DLD1 (cell line): Measurements from ENCODE around the gene PDLIM7.

Experiments used
- in situ Hi-C: cut with HindIII; loops from 2 replicates; pipeline ENCODE4 v1.10.0; 2017; ENCODE audit warnings: low sequenced_read_pairs

Gene PDLIM7

DNA sequence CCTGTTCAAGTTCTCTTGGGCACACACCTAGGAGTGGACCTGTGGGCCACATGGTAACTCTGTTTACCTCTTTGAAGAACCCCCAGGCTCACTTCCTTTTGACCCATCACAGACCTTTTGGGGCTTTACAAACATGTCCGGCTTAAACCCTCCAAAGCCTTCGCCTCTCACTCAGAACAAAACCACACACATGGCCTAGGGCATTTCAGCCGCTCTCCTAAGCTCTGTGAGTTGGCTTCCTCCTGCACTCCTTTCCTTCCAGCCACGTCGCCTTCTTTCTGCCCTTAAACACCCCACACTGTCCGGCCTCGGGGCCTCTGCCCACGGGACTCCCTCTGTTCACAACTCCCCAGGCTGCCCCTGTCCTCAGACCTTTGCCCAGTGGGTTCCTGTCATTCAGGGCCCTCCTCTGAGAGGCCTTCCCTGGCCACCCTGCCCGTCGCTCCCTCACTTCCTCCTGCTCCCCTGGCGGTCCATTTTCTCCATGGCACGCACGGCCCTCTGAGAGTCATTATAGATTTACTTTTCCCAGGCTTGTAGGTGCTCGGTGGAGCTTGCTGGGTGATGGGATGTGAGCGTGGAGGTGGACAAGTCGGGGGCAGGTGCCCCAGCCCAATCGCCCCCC, 10.3 kb upstream of the PDLIM7 start:
- in situ Hi-C loops = no loop called here

DNA sequence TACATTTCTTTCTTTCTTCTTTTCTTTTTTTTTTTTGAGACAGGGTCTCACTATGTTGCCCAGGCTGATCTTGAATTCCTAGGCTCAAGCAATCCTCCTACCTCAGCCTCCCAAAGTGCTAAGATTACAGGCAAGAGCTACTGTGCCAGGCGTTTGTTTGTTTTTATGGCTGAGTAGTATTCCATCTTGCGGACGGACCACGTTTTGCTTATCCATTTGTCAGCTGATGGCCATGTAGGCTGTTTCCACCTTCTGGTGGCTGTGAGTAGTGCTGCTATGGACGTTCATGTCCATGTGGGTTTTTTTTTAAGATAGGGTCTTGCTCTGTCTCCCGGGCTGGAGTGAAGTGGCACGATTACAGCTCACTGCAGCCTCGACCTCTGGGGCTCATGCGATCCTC, 9.8 kb upstream of the PDLIM7 start:
- in situ Hi-C loops = no loop called here

DNA sequence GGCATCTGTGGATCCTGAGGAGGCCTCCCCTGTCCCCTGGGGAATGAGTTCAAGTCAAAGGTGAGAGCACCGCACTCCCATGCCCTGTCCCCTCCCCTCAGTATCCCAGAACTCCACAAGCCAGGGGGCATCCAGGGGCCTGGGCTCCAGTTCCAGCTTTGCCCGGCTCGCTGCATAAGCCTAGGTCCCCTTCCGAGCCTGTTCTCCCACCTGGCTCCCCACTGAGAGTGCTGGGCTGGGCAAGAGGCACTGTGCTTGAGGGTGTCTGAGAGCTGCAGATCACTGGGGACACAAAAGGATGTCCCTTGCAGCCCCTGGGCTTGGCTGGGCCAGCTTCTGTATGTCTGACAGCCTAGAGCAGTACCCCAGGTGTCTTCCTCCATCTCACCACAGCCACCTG, 7.7 kb upstream of the PDLIM7 start:
- in situ Hi-C loops = no loop called here

DNA sequence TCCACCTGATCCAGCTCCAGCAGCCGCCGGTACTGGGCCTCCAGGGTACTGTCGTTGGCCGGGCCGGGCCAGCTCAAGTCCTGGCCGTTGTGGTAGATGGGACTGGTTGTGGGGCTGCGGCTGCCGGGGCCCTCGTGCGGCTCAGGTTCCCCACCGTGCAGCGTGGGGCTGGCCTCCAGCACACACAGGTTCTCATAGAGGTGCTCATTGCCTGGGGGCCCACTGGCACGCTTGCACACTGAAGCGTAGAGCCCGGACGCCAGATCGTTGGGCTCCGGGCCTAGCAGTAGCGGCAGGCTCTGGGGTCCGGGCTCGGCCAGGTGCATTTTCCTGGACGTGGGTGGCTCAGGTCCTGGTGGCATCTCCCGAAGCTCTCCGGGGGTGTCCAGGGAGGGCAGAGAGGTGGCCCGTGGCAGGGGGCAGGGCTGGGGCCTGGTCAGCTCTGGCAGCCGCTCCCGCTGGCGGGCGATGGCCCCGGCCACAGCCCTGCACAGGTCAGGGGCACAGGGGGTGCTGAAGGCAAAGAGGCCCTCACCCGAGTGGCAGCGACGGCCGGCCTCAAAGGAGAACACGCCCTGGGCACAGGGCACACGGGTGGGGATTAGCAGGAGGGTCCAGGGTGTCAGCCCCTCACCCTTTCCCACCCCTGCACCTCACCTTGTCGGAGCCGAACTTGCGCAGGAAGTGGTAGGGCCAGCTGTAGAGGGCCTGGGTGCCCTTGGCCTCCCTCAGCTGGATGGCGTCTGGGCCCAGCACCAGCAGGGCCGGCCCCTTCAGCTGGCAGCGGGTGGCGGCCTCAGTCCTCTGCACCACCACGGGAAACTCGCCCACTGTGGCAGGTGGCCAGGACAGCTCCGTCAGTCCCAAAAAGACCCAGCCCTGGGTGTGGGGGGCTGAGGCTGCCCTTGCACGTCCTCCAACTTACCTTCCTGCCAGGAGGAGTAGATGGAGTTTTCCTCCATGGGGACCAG, 7.0 kb upstream of the PDLIM7 start:
- in situ Hi-C loops = no loop called here

DNA sequence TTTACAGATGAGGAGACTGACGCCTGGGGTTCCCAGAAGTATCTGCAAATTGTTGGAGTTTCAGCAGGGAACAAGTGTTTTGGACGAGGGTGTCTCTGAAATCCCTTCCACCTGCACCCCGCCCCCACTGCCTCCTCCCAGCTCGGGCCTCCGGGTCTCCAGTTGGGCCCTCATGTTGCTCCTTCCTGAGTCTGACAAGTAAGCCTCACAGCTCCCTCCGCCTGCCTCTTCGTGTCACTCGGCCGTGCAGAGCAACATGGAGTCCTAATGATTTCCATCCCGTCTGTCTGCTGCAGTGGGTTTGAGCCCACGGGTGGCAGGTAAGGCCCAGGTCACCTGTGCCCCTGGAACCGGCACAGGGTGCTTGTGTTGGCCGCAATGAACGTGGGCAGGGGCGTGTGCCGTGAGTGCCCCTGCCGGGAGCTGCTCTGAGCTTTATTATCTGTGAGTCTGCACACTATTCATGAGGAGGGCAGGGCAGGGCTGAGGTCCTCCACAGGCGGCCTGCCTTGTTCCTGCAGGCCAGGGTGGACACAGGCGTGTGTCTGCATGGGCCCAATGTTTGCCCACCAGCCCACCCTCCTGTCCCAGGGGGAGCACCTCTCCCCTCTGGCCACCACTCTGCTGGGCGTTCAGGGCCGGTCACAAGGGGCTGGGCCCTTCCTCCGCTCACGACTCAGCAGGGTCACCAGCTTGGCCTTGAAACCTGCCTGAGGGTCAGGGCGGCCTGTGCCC, 6.1 kb upstream of the PDLIM7 start:
- in situ Hi-C loops = no loop called here

DNA sequence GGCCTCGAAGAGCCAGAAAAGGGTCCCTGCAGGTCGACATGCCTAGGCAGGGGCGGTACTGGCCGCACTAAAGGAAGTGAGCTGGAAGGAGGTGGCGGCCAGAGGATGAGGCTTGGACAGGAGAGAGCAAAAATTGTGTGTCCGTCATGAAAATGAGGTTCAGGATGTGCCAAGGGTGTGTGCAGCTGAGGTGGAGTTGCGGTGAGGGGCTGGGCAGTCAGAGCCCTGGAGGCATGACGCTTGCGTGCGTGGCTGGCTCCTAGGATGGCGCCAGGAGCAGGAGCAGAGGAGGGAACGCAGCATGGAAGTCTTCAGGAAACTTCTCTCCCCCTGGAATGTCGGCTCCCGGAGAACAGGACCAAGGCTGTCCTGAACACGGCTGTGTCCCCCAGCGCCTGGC, 5.5 kb upstream of the PDLIM7 start:
- in situ Hi-C loops = no loop called here

DNA sequence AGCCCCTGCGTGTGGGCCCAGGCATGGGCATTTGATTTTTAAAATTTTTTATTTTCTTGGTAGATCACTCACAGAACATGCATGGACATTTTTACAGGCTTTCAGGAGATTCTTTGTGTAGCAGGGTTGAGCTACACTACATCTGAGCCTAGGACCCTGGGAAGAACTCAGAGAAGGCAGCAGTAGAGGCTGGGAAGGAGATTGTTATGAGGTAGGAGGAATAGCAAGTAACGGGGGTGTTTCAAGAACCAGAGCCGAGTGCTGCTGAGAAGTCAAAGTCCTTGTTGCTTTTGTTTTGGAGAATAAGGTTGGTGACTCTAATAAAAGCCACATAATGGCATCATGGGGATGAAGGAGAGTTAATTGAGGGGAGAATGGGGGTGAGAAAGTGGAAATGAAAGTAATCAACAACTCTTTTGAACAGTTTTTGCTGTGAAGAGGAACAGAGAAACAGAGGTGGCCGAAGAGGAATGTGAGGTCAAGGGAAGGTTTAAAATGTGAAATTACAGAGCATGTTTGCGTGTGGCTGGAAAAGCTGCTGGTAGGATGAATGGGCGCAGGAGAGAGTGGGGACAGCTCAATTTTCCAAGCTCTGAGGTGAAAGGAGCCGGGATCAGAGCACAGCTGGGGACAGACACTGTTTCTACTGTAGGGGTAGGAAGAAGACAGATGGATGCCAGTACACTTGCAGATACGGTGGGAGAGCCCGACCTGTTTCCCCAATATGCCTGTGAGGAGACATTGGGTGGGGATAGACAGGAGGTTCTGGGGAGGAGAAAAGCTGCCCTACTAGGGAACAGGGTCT, 4.7 kb upstream of the PDLIM7 start:
- in situ Hi-C loops = no loop called here

DNA sequence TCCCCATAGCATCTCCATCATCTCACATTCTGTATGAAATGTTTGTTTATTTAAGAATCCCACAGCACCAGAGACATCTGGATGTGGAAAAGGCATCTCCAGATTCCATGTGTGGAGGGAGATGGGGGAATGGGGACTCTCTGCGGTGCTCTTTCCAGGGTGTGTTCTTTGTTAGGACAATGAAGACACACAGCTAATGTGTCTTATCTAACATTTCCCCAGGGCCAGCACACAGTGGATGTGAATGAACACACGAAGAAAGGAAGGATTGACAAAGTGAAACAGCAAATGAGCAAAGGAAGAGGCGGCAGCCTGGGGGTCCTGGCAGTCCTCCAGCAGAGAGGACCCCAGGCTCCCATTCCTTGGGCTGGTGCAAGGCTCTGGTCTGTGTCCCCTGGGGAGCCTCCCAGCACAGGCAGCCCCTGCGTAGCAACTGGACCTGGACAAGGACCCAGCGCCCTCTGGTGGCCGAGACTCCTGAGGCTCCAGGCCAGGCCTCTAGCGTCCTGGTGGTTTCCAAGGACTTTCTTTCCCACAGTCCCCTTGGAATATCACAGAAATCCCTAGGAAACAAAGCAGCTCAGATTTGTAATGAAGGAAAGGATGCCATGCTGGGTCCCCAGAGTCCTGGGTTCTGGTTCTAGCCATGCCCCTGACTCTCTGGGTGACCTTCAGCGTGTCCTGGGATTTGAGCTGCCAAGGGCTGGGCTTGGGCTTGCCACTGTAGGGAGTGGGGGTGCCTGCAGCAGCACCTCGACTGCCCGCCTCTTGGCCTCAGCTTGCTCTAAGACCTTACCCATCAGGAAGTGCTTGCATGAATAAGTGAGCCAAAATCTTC, 3.5 kb upstream of the PDLIM7 start:
- in situ Hi-C loops = no loop called here

DNA sequence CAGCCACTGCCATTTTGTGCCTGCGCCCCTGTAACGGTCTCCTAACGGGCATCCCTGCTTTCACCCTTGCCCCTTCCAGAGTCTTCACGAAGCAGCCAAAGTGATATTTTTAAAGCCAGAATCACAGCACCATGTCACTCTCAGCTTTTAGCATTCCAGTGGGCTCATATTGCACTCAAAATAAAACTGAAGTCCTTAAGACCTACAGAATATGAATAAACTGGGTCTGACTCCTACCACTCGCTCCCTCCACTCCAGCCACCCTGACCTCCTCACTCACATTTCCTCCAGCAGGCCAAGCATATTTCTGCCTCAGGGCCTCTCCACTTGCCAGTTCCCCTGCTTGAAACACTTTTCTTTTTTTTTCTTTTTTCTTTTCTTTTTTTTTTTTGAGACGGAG, 2.4 kb upstream of the PDLIM7 start:
- in situ Hi-C loops = no loop called here

DNA sequence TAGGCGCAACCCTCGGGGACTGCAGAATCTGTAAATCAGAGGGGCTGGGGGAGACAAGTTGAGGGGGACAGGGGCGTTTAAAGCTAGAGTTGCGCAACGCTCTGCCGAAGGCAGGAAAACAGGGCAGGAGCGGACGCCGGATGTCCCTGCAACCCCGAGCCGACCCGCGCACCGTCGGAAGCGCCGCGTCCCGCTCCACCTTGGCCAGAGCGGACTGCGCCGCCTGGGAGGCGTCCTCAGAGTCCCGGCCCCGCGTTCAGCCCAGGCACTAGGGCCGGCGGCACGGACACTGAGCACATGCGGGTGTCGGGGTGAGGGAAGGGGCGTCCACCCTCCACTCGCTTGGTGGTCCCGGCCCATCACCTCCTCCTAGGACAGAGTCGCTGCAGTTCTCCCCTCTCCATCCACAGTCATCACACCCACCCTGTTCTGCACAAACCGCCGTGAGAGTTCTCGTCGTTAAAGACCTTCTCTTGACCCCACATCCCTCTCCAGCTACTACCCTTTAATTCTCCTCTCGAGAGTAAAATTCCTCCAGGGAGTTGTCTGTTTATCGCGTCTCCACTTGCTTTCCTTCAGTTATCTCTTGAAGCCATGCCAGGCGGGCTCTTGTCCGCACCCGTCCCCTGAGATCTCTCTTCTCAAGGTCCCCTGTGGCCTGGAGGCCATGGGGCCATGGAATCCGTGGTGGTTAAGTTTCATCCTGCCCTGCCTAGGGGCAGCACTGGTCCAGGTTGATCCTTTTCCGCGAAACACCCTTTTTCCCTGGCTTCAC, 796 bp upstream of the PDLIM7 start:
- in situ Hi-C loops = no loop called here

DNA sequence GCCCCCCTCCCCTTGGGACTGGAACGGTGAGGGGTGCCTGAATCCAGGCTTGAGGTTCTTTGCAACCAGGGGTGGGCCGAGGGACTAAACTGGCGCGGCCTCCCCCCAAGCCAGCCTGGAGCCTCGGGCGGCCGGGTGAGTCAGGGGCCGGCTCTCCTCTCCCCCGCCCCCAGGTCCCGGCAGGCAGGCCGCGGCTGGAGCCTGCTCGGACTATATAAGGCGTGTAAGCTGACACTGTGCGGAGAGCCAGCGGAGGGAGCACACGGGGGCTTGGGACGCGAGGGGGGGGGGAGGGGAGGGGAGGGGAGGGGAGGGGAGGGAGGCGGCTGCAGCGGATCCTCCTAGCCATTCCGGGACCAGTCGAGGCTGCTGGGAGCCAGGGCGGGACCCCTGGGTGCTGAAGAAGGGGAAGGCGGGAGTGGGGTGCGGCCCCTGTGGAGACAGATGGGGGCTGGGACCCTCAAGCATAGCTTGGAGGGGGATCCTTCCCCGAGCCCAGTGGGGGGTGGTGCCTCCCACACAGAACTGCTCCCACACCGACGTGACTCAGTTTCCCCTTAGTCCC, 595 bp downstream of the PDLIM7 start:
- in situ Hi-C loops = no loop called here

DNA sequence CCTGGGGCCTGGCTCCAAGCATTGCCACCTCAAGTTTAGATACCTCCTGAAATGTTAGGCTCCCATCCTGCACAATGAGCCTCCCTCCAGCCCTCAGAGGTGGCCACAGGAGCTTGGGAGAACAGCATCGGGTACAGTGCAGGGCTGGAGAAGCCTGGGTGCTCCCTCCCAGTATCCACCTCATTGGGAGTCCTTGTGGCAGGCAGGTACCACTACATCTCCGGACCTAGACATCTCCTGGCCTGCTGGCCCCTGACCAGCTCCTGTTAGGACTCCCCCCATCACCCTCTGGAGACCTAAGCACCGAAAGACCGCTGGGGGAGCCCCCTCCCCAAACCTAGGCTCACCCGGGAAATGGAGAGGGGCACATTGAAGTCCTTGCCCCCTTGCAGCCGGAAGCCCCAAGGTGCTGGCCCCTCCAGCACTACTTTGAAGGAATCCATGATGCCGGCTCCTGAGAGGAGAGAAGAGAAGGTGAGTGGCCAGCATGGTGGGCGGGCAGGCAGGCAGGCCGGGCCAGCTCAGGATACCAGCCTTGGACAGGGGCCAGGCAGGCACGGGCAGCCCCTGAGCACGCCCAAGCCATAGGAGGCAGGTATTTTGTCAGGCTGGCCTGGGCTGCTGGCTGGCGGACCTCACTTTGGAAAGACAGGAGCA, 1.2 kb downstream of the PDLIM7 start:
- in situ Hi-C loops = no loop called here

DNA sequence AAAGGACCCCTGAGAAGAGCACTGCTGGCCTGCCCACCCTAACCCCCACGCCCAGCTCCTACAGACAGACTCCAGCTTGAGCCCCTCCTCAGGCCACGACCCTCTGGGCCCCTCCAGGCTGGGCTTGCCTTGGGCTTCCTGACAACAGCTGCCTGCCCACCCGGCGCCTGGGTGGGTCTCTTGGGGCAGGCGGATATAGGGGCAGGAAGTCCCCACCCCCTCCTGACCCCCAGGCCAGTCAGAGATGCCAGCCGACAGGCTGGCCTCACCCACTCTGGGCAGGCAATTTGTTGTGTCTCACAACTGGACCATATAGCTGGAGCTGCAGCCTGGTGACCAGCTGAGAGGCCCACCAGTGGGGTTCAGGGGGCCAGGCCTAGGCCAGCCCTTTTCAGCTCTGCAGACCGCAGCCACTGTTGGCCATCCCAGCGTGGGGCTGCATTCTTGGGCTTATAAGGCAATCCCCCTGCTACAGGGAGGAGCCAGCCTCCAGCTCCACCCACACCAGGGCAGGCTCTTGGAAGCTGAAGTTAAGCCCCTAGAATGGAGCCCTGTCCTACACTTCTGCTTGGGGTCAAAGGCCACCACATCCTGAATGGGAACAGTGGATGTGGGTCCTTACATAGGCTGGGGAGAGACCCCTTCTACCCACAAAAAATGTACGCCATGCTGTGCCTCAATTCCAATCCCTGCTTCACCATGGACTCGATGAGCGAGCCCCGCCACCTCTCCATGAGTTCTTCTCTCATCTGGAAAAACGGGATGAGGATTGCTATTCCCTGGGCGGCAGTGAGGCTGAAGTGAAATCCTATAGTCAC, 2.0 kb downstream of the PDLIM7 start:
- in situ Hi-C loops = no loop called here

DNA sequence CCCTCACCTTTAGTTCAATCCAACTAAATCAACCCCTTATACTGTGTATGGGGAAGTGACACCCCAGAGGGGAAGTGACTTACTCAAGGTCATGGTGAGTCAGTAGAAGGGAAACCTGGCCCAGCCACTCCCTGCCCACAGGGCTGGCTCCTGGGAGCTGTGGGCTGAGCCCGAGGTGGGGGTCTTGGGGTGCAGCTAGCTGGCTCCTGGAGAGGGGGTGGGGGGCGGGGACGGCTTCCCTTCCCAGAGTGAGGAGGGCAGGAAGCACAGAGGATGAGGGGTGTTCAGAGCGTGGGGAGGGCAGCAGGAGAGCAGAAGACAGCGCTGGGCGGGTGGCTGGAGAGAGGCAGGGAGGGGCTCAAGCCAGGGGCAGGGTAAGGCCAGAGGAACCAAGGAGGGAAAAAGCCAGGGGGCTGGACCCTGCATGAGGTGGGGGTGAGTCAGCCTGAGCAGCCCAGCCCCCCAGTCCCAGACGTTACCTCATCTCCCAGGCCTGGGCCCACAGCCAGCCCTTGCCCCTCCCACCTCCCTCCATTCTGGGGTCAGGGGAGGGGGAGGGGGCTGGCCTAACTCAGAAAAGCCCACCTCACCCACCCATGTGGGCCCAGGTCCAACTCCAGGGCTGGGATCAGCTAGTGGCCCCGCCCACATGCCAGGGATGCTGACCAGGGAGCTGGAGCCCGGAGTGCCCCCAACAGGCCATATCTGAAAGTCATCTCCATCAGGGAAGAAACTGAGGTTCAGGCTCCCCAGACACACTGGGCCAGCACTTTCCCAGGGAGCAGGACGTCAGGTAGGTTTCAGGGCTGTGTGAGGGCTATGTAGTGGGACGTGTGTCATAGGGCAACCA, 2.8 kb downstream of the PDLIM7 start:
- in situ Hi-C loops = no loop called here

DNA sequence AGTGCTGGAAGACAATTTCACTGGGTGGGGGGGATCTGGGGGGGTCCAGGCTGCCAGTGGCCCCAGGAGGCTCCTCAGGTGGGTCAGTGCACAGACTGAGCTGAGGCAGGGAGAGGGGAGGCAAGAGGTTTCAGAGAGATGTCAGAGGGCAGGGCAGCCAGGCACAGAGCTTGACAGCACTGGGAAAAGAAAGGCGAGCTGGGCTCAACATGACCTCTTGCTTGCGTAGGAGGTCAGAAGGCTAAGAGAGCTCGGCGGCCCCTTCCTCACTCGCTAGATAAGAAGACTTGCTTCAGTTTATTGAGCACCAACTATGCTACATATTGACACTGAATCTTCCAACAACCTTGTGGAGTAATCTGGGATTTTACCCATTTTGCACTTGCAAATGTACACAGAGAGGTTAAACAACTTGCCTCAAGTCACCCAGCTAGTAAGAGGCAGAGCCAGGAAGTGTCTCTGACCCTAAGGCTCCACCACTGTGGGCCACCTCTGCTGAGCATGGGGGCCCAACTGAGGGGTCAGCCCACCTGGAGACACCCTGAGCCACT, 3.5 kb downstream of the PDLIM7 start:
- in situ Hi-C loops = no loop called here

DNA sequence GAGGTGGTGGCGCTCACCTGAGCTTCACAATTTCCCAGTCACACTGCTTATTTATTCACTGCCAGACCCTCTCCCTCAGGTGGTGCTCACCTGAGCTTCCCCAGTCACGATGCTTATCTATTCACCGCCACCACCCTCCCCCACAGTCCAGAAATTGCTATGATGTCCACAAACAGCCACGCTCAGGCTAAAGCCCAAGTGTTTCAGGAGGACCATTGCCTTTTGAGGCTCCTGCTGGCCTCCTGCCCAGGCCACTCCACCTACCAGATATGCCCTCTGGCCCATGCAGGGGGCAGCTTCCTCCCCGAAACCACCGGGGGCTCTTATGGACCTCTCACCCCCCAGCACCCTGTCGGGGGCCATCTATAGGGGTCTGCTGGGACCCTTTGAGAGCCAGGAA, 4.6 kb downstream of the PDLIM7 start:
- in situ Hi-C loops = no loop called here
